ENCODE data around the gene ACAT2.
A peak's percentile ranks its signal among the peaks of the same experiment; 100 is the strongest.
"Not testable (repeated sequence)": the region's sequence is repeated elsewhere in the genome, so short reads cannot be mapped to it uniquely, and the experiment has no call there.

Gene ACAT2

GRCh38 chr6:159742165-159742564 is 19.7 kb upstream of the ACAT2 start:
- no peaks in the 10 kb centered on the region for H3K9me3 Mint-ChIP-seq
- DNase-seq, result no peak
- no peak for TF ChIP-seq CTCF (IDR thresholded peaks at IDR 0.05)
- H3K27me3 Mint-ChIP-seq (ENCODE audit: low read depth, poor library complexity), result no peaks in the 10 kb centered on the region
- no peak overlapping the region for H3K4me3 Mint-ChIP-seq
- no peak overlapping the region for H3K27ac Mint-ChIP-seq
- H3K36me3 Mint-ChIP-seq (ENCODE audit: low read depth), result peaks cover 71% of the 10 kb centered on the region
- no peaks in the 10 kb centered on the region for H3K4me1 Mint-ChIP-seq

- TF ChIP-seq CTCF (IDR thresholded peaks at IDR 0.05), result no peak
- DNase-seq, result no peak
- H3K4me1 Mint-ChIP-seq, result no peaks in the 10 kb centered on the region
- no peaks in the 10 kb centered on the region for H3K27me3 Mint-ChIP-seq (ENCODE audit: low read depth, poor library complexity)
- H3K36me3 Mint-ChIP-seq (ENCODE audit: low read depth), result peaks cover 82% of the 10 kb centered on the region
- no peak overlapping the region for H3K4me3 Mint-ChIP-seq
- H3K9me3 Mint-ChIP-seq, result no peaks in the 10 kb centered on the region
- no peak overlapping the region for H3K27ac Mint-ChIP-seq
Measured at GRCh38 chr6:159745081-159745480, 16.8 kb upstream of the ACAT2 start.

GRCh38 chr6:159746759-159747158 is 15.1 kb upstream of the ACAT2 start:
- no peak for DNase-seq
- Mint-ChIP-seq H3K36me3 (ENCODE audit: low read depth) (peaks cover 74% of the 10 kb centered on the region), H3K27ac (no peak overlapping the region), H3K27me3 (ENCODE audit: low read depth, poor library complexity) (no peaks in the 10 kb centered on the region), H3K4me3 (no peak overlapping the region), H3K4me1 (no peaks in the 10 kb centered on the region), H3K9me3 (no peaks in the 10 kb centered on the region)
- no peak for TF ChIP-seq CTCF (IDR thresholded peaks at IDR 0.05)

- DNase-seq; H3K4me3 Mint-ChIP-seq; H3K9me3 Mint-ChIP-seq; H3K27me3 Mint-ChIP-seq (ENCODE audit: low read depth, poor library complexity); H3K4me1 Mint-ChIP-seq: not testable (repeated sequence)
- H3K27ac Mint-ChIP-seq, result peak overlapping the region; percentile 45
- H3K36me3 Mint-ChIP-seq (ENCODE audit: low read depth), result peaks cover 74% of the 10 kb centered on the region
Measured at GRCh38 chr6:159748127-159748526, 13.7 kb upstream of the ACAT2 start.

GRCh38 chr6:159751448-159751847 is 10.4 kb upstream of the ACAT2 start:
- Mint-ChIP-seq H3K9me3 (no peaks in the 10 kb centered on the region), H3K36me3 (ENCODE audit: low read depth) (peaks cover 72% of the 10 kb centered on the region), H3K27ac (no peak overlapping the region), H3K27me3 (ENCODE audit: low read depth, poor library complexity) (no peaks in the 10 kb centered on the region), H3K4me3 (no peak overlapping the region), H3K4me1 (peaks cover 5% of the 10 kb centered on the region)
- TF ChIP-seq CTCF (IDR thresholded peaks at IDR 0.05), result no peak
- DNase-seq, result no peak

GRCh38 chr6:159753081-159753872 is 8.6 kb upstream of the ACAT2 start:
- H3K27ac Mint-ChIP-seq, result peak overlapping the region; percentile 69
- peaks cover 5% of the 10 kb centered on the region for H3K4me1 Mint-ChIP-seq
- peaks cover 75% of the 10 kb centered on the region for H3K36me3 Mint-ChIP-seq (ENCODE audit: low read depth)
- no peak for TF ChIP-seq CTCF (IDR thresholded peaks at IDR 0.05)
- H3K9me3 Mint-ChIP-seq, result no peaks in the 10 kb centered on the region
- DNase-seq, result no peak
- peaks cover 3% of the 10 kb centered on the region for H3K27me3 Mint-ChIP-seq (ENCODE audit: low read depth, poor library complexity)
- no peak overlapping the region for H3K4me3 Mint-ChIP-seq

Data from nephron progenitor cell (in vitro differentiated cells).